WTC11 (cell line): Measurements from ENCODE around the gene SEMA4D. TPM values are rescaled to one million over a fixed set of nuclear protein-coding genes. Genes with fewer than 3 reads are reported as not detected.
A peak's percentile ranks its signal among the peaks of the same experiment; 100 is the strongest.

Experiments
- ATAC-seq: fragments of 200-7000 bp; cut with Tn5 transposase; 2 replicates; pipeline ENCODE4 v1.10.0; 2021; ENCODE audit warnings: mild to moderate bottlenecking, moderate library complexity
- CTCF ChIA-PET: fragments of 300-600 bp; sonication (Branson Sonifier 250); formaldehyde crosslinking; loops from one replicate; lab custom pipeline; 2021; ENCODE audit warnings: antibody characterized with exemption; lab: Charles Lee
- POLR2A ChIA-PET: fragments of 350-600 bp; sonication (Branson Sonifier 250); formaldehyde crosslinking; loops from one replicate; lab custom pipeline; 2021; ENCODE audit warnings: antibody characterized with exemption; lab: Charles Lee
- DNase-seq: peaks from one replicate; pipeline ENCODE4 v3.0.0; 2021; ENCODE audit warnings: low spot score
- H3K27ac Mint-ChIP-seq: 2 replicates; pipeline ENCODE4 v1.8.0; 2021; ENCODE audit warnings: mixed read lengths
- H3K27me3 Mint-ChIP-seq: 2 replicates; pipeline ENCODE4 v1.8.0; 2021; ENCODE audit warnings: low read depth, mild to moderate bottlenecking, moderate library complexity, mixed read lengths
- H3K36me3 Mint-ChIP-seq: 2 replicates; pipeline ENCODE4 v1.8.0; 2021; ENCODE audit warnings: mixed read lengths
- H3K4me1 Mint-ChIP-seq: 2 replicates; pipeline ENCODE4 v1.8.0; 2022; ENCODE audit warnings: mixed read lengths
- H3K4me3 Mint-ChIP-seq: 2 replicates; pipeline ENCODE4 v1.8.0; 2021; ENCODE audit warnings: mild to moderate bottlenecking, moderate library complexity, mixed read lengths
- H3K9me3 Mint-ChIP-seq: 2 replicates; pipeline ENCODE4 v1.8.0; 2021; ENCODE audit warnings: mixed read lengths
- CBFB ChIP-seq: sonication (generic); formaldehyde crosslinking; IDR thresholded peaks from 2 replicates; pipeline ENCODE4 v1.8.1; 2022; ENCODE audit warnings: mild to moderate bottlenecking, low read depth, missing genetic modification reagents
- EMX1 ChIP-seq: fragments of 250-450 bp; sonication (Bioruptor Pico); IDR thresholded peaks from 2 replicates; pipeline ENCODE4 v1.8.0; 2021; ENCODE audit warnings: mild to moderate bottlenecking
- IRF2 ChIP-seq: sonication (generic); formaldehyde crosslinking; IDR thresholded peaks from 2 replicates; pipeline ENCODE4 v1.8.0; 2022; ENCODE audit warnings: low read depth, missing genetic modification reagents, borderline replicate concordance
- KAT7 ChIP-seq: sonication (generic); formaldehyde crosslinking; IDR thresholded peaks from 2 replicates; pipeline ENCODE4 v1.8.1; 2023; ENCODE audit warnings: missing genetic modification reagents, mild to moderate bottlenecking, borderline replicate concordance
- NR3C1 ChIP-seq: sonication (generic); formaldehyde crosslinking; conservative IDR thresholded peaks from 2 replicates; pipeline ENCODE4 v1.8.1; 2023; ENCODE audit warnings: low read depth, mild to moderate bottlenecking, missing genetic modification reagents
- PRRX2 ChIP-seq: fragments of 250-450 bp; sonication (Bioruptor Pico); IDR thresholded peaks from 2 replicates; pipeline ENCODE4 v1.8.0; 2021; ENCODE audit warnings: mild to moderate bottlenecking
- TEAD1 ChIP-seq: sonication (generic); formaldehyde crosslinking; IDR thresholded peaks from 2 replicates; pipeline ENCODE4 v1.8.0; 2022; ENCODE audit warnings: mild to moderate bottlenecking, missing genetic modification reagents
- ZNF121 ChIP-seq: sonication (generic); formaldehyde crosslinking; IDR thresholded peaks from 2 replicates; pipeline ENCODE4 v1.8.0; 2023; ENCODE audit warnings: missing genetic modification reagents
- ZNF219 ChIP-seq: sonication (generic); formaldehyde crosslinking; IDR thresholded peaks from 2 replicates; pipeline ENCODE4 v1.8.0; 2023; ENCODE audit warnings: missing genetic modification reagents, mild to moderate bottlenecking, borderline replicate concordance
- total RNA-seq: library from RNA; stranded (reverse); gene quantifications from 3 replicates; pipeline ENCODE4 v1.2.3, GENCODE V29; 2021
- TF ChIP-seq, protein P1 (sequence below): fragments of 200-600 bp; IDR thresholded peaks from 2 replicates; pipeline ENCODE4 v1.8.0; 2022; ENCODE audit warnings: antibody characterized with exemption
- TF ChIP-seq, protein P2 (sequence below): fragments of 250-450 bp; sonication (Bioruptor Pico); IDR thresholded peaks from 2 replicates; pipeline ENCODE4 v1.9.0; 2021; ENCODE audit warnings: mild to moderate bottlenecking
- TF ChIP-seq, protein P3 (sequence below): fragments of 250-450 bp; sonication (Bioruptor Pico); IDR thresholded peaks from 2 replicates; pipeline ENCODE4 v1.9.0; 2021; ENCODE audit warnings: mild to moderate bottlenecking
- TF ChIP-seq, protein P4 (sequence below): sonication (generic); formaldehyde crosslinking; IDR thresholded peaks from 2 replicates; pipeline ENCODE4 v1.8.0; 2022; ENCODE audit warnings: mild to moderate bottlenecking, missing genetic modification reagents
- TF ChIP-seq, protein P5 (sequence below): sonication (generic); formaldehyde crosslinking; conservative IDR thresholded peaks from 2 replicates; pipeline ENCODE4 v1.8.1; 2023; ENCODE audit warnings: mild to moderate bottlenecking, low read depth, missing genetic modification reagents, moderate library complexity
- TF ChIP-seq, protein P6 (sequence below): sonication (generic); formaldehyde crosslinking; IDR thresholded peaks from 2 replicates; pipeline ENCODE4 v1.8.1; 2022; ENCODE audit warnings: mild to moderate bottlenecking, missing genetic modification reagents, moderate library complexity, borderline replicate concordance

SEMA4D gene
- total RNA-seq, 1 experiment from 2014 or later, result 67.8 TPM

DNA sequence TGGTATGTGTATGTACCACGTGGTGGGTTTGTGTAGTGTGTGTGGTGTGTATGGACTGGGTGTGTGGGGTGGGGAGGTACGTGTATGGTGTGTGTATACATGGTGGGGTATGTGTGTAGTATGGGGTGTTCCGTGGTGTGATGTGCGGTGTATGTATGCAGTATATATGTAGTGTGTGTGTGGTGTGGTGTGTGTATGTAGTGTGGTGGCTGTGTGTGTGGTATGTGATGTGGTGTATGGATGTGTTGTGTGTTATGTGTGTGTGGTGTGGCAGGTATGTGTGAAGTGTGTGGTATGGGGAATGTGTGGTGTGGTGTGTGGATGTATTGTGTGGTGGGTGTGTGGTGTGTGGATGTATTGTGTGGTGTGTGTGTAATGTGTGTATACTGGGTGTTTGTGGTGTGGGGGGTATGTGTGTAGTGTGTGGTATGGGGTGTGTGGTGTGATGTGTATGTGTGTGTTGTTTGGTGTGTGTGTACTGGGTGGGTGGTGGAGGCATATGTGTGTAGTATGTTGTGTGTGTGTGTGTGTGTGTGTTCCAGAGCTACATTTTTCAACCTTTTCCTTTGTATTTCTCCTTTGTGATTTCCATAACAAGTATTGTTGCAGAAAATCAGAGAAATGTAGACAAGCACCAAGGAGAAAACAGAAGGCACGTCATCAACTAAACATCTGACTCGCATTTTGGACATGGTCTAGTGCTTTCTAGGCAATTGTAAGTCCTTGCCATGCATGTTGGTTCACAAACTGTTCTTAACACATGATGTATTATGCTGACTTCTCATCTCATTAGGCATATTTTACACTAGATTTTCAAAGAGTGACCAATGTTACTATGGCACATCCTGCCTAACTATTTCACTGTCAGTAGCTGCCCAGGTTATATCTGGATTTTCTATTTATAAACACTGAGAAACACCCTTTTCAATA is 13.2 kb downstream of the SEMA4D start (continued):
- no peak for TF ChIP-seq KAT7 (CRISPR knock-in tag)

DNA sequence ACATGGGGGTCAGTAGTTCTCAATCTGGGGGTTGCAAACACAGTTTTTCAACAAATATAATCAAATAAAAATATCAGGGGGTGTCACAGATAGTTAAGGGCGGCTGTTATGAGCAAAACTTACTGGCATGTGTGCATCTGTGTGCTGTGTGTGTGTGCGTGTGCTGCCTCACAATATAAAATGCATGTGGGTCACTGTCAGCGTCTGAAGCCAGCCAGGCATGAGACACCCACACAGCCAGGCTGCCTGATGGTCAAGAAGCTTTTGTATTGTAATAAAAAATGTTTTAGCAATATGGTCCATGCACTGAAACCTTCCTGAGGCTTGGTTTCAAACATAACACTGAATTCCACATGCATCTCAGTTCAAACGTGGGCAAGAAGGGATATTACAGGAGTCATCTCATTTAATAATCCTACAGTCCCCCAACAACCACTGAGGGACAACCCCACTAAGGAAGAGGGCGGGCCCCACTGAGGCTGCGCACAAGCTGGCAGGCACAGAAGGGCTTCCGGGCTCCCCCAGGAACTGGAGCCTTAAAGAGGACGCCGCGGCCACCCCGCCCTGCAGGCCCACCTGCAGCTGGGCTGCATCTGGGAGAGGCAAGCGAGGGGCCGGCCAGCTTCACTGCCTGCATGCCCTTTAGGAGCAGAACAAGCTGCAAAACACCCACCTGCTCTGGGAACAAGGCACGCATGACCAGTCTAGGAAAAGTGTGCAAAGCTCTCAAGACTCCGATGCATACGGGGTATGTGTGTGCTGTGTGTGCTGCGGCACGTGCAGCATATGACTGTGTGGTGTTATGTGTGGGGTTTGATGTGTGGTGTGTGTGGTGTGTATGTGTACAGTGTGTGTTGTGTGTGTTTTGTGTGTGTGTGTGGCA is 14.1 kb downstream of the SEMA4D start:
- Mint-ChIP-seq H3K4me3 (no peak overlapping the region), H3K27ac (peak overlapping the region; percentile 67), H3K9me3 (peaks cover 7% of the 10 kb centered on the region; the same call in 1 of the 2 replicates), H3K4me1 (peaks cover 53% of the 10 kb centered on the region), H3K36me3 (peaks cover 13% of the 10 kb centered on the region), H3K27me3 (no peaks in the 10 kb centered on the region)
- no peak for ATAC-seq
- no peak for TF ChIP-seq IRF2 (CRISPR knock-in tag)
- no peak for TF ChIP-seq PRRX2 (CRISPR knock-in tag)
- no peak for TF ChIP-seq ZNF121
- TF ChIP-seq, protein P1, sequence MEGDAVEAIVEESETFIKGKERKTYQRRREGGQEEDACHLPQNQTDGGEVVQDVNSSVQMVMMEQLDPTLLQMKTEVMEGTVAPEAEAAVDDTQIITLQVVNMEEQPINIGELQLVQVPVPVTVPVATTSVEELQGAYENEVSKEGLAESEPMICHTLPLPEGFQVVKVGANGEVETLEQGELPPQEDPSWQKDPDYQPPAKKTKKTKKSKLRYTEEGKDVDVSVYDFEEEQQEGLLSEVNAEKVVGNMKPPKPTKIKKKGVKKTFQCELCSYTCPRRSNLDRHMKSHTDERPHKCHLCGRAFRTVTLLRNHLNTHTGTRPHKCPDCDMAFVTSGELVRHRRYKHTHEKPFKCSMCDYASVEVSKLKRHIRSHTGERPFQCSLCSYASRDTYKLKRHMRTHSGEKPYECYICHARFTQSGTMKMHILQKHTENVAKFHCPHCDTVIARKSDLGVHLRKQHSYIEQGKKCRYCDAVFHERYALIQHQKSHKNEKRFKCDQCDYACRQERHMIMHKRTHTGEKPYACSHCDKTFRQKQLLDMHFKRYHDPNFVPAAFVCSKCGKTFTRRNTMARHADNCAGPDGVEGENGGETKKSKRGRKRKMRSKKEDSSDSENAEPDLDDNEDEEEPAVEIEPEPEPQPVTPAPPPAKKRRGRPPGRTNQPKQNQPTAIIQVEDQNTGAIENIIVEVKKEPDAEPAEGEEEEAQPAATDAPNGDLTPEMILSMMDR, result no peak
- no peak for TF ChIP-seq CBFB (CRISPR knock-in tag)
- TF ChIP-seq, protein P2, sequence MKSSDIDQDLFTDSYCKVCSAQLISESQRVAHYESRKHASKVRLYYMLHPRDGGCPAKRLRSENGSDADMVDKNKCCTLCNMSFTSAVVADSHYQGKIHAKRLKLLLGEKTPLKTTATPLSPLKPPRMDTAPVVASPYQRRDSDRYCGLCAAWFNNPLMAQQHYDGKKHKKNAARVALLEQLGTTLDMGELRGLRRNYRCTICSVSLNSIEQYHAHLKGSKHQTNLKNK (CRISPR knock-in tag), result no peak
- no peak for DNase-seq
- ChIA-PET CTCF (interaction anchor here (0.9 to 4.3 kb wide), 3 partner anchors 55 to 81 kb away, joined by 4 to 12 read pairs (median 5); no protein-coding TSS in a partner anchor), POLR2A (no interaction called here)

DNA sequence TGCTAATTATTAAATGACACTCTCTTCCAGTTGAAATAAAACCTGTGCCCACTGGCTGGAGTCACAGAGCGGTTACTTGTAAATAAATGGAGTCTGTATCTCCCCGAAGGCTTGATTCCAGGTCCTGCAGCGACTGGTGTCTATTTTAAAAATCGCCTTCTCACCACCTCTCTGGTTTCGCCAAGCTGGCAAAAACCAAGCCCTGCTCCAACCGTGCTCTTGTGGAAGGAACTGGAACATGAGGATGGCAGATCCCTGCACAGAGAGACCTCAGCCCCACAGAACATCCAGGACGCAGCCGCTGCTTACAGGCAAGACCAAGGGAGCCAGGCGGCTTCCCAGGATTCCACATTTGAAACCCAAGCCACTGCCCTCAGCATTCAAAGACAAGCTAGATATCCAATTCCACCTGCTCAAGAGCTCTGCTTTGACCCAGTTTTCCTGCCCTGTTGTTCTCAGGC is 15.0 kb downstream of the SEMA4D start:
- H3K27ac Mint-ChIP-seq, result peak overlapping the region; percentile 67
- no peak for ATAC-seq
- POLR2A ChIA-PET, result no interaction called here
- TF ChIP-seq ZNF219 (CRISPR knock-in tag) (no peak), NR3C1 (CRISPR knock-in tag) (no peak), IRF2 (CRISPR knock-in tag) (no peak), EMX1 (no peak), TEAD1 (CRISPR knock-in tag) (no peak)
- TF ChIP-seq, protein P3, sequence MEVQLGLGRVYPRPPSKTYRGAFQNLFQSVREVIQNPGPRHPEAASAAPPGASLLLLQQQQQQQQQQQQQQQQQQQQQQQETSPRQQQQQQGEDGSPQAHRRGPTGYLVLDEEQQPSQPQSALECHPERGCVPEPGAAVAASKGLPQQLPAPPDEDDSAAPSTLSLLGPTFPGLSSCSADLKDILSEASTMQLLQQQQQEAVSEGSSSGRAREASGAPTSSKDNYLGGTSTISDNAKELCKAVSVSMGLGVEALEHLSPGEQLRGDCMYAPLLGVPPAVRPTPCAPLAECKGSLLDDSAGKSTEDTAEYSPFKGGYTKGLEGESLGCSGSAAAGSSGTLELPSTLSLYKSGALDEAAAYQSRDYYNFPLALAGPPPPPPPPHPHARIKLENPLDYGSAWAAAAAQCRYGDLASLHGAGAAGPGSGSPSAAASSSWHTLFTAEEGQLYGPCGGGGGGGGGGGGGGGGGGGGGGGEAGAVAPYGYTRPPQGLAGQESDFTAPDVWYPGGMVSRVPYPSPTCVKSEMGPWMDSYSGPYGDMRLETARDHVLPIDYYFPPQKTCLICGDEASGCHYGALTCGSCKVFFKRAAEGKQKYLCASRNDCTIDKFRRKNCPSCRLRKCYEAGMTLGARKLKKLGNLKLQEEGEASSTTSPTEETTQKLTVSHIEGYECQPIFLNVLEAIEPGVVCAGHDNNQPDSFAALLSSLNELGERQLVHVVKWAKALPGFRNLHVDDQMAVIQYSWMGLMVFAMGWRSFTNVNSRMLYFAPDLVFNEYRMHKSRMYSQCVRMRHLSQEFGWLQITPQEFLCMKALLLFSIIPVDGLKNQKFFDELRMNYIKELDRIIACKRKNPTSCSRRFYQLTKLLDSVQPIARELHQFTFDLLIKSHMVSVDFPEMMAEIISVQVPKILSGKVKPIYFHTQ (CRISPR knock-in tag), result no peak
- TF ChIP-seq, protein P4, sequence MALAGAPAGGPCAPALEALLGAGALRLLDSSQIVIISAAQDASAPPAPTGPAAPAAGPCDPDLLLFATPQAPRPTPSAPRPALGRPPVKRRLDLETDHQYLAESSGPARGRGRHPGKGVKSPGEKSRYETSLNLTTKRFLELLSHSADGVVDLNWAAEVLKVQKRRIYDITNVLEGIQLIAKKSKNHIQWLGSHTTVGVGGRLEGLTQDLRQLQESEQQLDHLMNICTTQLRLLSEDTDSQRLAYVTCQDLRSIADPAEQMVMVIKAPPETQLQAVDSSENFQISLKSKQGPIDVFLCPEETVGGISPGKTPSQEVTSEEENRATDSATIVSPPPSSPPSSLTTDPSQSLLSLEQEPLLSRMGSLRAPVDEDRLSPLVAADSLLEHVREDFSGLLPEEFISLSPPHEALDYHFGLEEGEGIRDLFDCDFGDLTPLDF (CRISPR knock-in tag), result no peak
- TF ChIP-seq, protein P5, sequence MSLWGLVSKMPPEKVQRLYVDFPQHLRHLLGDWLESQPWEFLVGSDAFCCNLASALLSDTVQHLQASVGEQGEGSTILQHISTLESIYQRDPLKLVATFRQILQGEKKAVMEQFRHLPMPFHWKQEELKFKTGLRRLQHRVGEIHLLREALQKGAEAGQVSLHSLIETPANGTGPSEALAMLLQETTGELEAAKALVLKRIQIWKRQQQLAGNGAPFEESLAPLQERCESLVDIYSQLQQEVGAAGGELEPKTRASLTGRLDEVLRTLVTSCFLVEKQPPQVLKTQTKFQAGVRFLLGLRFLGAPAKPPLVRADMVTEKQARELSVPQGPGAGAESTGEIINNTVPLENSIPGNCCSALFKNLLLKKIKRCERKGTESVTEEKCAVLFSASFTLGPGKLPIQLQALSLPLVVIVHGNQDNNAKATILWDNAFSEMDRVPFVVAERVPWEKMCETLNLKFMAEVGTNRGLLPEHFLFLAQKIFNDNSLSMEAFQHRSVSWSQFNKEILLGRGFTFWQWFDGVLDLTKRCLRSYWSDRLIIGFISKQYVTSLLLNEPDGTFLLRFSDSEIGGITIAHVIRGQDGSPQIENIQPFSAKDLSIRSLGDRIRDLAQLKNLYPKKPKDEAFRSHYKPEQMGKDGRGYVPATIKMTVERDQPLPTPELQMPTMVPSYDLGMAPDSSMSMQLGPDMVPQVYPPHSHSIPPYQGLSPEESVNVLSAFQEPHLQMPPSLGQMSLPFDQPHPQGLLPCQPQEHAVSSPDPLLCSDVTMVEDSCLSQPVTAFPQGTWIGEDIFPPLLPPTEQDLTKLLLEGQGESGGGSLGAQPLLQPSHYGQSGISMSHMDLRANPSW (CRISPR knock-in tag), result no peak
- TF ChIP-seq, protein P6, sequence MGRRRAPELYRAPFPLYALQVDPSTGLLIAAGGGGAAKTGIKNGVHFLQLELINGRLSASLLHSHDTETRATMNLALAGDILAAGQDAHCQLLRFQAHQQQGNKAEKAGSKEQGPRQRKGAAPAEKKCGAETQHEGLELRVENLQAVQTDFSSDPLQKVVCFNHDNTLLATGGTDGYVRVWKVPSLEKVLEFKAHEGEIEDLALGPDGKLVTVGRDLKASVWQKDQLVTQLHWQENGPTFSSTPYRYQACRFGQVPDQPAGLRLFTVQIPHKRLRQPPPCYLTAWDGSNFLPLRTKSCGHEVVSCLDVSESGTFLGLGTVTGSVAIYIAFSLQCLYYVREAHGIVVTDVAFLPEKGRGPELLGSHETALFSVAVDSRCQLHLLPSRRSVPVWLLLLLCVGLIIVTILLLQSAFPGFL (CRISPR knock-in tag), result no peak

More for the DNA sequence above, 15.0 kb downstream of the SEMA4D start:
- Mint-ChIP-seq H3K36me3 (peaks cover 19% of the 10 kb centered on the region), H3K9me3 (peaks cover 7% of the 10 kb centered on the region; the same call in 1 of the 2 replicates), H3K4me3 (no peak overlapping the region), H3K27me3 (no peaks in the 10 kb centered on the region), H3K4me1 (peaks cover 53% of the 10 kb centered on the region)
- CTCF ChIA-PET, result interaction anchor here (1.2 to 4.3 kb wide), 2 partner anchors 54 to 66 kb away, joined by 5 to 12 read pairs; no protein-coding TSS in a partner anchor
- no peak for DNase-seq
